Mammary epithelial cell (primary cell): ENCODE measurements around the gene RAD9B.

ENCODE experiments used
- EZH2 ChIP-seq: IDR thresholded peaks from 2 replicates; pipeline ENCODE4 v1.6.1; 2012; ENCODE audit warnings: low read length, inconsistent platforms, borderline replicate concordance
- TF ChIP-seq, protein P1 (sequence below), 2 donors: IDR thresholded peaks in 1 of 2; conservative IDR thresholded peaks in 1 of 2; 2 replicates each; pipeline ENCODE4 v1.5.1; 2011 to 2012; ENCODE audit warnings: inconsistent platforms in 2 of 2, low read length in 2 of 2, mild to moderate bottlenecking in 2 of 2, control low read depth in 1 of 2, low read depth in 1 of 2; ENCODE audit not compliant: insufficient read depth in 1 of 2; ENCODE audit errors: extremely low read depth in 1 of 2

DNA sequence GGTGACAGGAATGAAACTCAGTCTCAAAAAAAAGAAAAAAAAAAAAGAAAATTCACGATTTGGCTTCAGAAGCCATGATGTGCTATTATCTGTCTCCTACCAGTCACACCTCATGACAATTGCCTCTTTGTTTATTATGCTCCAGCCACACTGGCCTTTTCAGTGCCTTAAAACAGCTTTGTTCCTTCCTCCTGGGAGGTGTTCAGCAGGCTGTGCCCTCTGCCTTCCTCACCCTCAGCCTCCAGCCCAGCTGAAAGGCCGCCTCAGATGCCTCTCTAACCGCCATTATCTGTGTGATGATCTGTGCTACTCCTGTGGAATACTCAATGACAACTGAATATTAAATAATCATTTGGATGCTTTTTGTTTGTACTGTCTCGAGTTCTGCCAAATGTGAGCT lies 43.4 kb upstream of the RAD9B start:
- TF ChIP-seq, protein P1, sequence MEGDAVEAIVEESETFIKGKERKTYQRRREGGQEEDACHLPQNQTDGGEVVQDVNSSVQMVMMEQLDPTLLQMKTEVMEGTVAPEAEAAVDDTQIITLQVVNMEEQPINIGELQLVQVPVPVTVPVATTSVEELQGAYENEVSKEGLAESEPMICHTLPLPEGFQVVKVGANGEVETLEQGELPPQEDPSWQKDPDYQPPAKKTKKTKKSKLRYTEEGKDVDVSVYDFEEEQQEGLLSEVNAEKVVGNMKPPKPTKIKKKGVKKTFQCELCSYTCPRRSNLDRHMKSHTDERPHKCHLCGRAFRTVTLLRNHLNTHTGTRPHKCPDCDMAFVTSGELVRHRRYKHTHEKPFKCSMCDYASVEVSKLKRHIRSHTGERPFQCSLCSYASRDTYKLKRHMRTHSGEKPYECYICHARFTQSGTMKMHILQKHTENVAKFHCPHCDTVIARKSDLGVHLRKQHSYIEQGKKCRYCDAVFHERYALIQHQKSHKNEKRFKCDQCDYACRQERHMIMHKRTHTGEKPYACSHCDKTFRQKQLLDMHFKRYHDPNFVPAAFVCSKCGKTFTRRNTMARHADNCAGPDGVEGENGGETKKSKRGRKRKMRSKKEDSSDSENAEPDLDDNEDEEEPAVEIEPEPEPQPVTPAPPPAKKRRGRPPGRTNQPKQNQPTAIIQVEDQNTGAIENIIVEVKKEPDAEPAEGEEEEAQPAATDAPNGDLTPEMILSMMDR (conservative IDR thresholded peaks at IDR 0.05 in 1 of 2, IDR thresholded peaks at IDR 0.05 in 1 of 2; ENCODE audit: extremely low read depth in 1 of 2, insufficient read depth in 1 of 2, low read depth in 1 of 2, low read length in 2 of 2), result no peak
- TF ChIP-seq EZH2, result no peak
